GM12892 (cell line): ENCODE data around the gene SELENOO.

ENCODE experiments used
- POLR2A ChIP-seq: IDR thresholded peaks from 2 replicates; pipeline ENCODE4 v1.6.1; 2011; ENCODE audit warnings: low read depth, low read length, control low read depth
- POLR2AphosphoS5 ChIP-seq: IDR thresholded peaks from 2 replicates; pipeline ENCODE4 v1.6.1; 2011; ENCODE audit warnings: low read depth, low read length, control low read depth

- no peak; the same call in 1 of the 2 replicates for TF ChIP-seq POLR2AphosphoS5
- no peak for TF ChIP-seq POLR2A
These were observed 49.4 kb downstream of the SELENOO start for GRCh38 chr22:50250249-50250554.
